SKM-1 (cell line): ENCODE measurements around the gene ITPR2.
"Not testable (repeated sequence)": the region's sequence is repeated elsewhere in the genome, so short reads cannot be mapped to it uniquely, and the experiment has no call there.

Source experiments
- DNase-seq: peaks from one replicate; lab custom pipeline; 2025; ENCODE audit not compliant: unreplicated experiment; lab: John Stamatoyannopoulos, UW

ITPR2 gene

GRCh38 chr12:26832822-26833742 is at the start of gene ITPR2:
TSS of gene ITPR2 (minus strand) at chr12:26833194. CDS start at chr12:26832781, 413 bp downstream.
- peak; percentile 12 for DNase-seq

- no peak for DNase-seq
Measured at GRCh38 chr12:26880625-26881024, 47.6 kb upstream of the ITPR2 start.

- DNase-seq = no peak
Measured at GRCh38 chr12:26878661-26879119, 45.7 kb upstream of the ITPR2 start.

- peak; percentile 52 for DNase-seq
Measured at GRCh38 chr12:26874501-26875296, 41.7 kb upstream of the ITPR2 start.

GRCh38 chr12:26872625-26873024 is 39.6 kb upstream of the ITPR2 start:
- DNase-seq = no peak

- no peak for DNase-seq
Measured at GRCh38 chr12:26871985-26872384, 39.0 kb upstream of the ITPR2 start.

GRCh38 chr12:26870491-26871419 is 37.8 kb upstream of the ITPR2 start:
- no peak for DNase-seq

GRCh38 chr12:26869908-26870459 is 37.0 kb upstream of the ITPR2 start:
- DNase-seq = no peak

GRCh38 chr12:26869104-26869494 is 36.1 kb upstream of the ITPR2 start:
- no peak for DNase-seq

GRCh38 chr12:26868447-26869103 is 35.6 kb upstream of the ITPR2 start:
- DNase-seq = no peak

- DNase-seq = no peak
Measured at GRCh38 chr12:26867080-26867479, 34.1 kb upstream of the ITPR2 start.

GRCh38 chr12:26863515-26863914 is 30.5 kb upstream of the ITPR2 start:
- DNase-seq = no peak

- DNase-seq = not testable (repeated sequence)
Measured at GRCh38 chr12:26862787-26863186, 29.8 kb upstream of the ITPR2 start.

- no peak for DNase-seq
Measured at GRCh38 chr12:26861690-26862089, 28.7 kb upstream of the ITPR2 start.

GRCh38 chr12:26857465-26858176 is 24.6 kb upstream of the ITPR2 start:
- DNase-seq = no peak

- DNase-seq = no peak
Measured at GRCh38 chr12:26855337-26855736, 22.3 kb upstream of the ITPR2 start.

- no peak for DNase-seq
Measured at GRCh38 chr12:26854031-26854390, 21.0 kb upstream of the ITPR2 start.

GRCh38 chr12:26853303-26854030 is 20.5 kb upstream of the ITPR2 start:
- peak; percentile 27 for DNase-seq
